Chondrocyte (in vitro differentiated cells): ENCODE data around the gene JCHAIN. TPM values are rescaled to one million over a fixed set of nuclear protein-coding genes. Genes with fewer than 3 reads are reported as not detected.
"Not testable (repeated sequence)": the region's sequence is repeated elsewhere in the genome, so short reads cannot be mapped to it uniquely, and the experiment has no call there.

ENCODE experiments used
- DNase-seq: peaks from one replicate; pipeline ENCODE4 v3.0.0; 2021; ENCODE audit warnings: mixed read lengths, low spot score
- H3K27ac Mint-ChIP-seq: one replicate; pipeline ENCODE4 v1.8.0; 2021; ENCODE audit warnings: mild to moderate bottlenecking, moderate library complexity, mixed read lengths; ENCODE audit not compliant: unreplicated experiment
- H3K27me3 Mint-ChIP-seq: 2 replicates; pipeline ENCODE4 v1.8.0; 2021; ENCODE audit warnings: low read depth, mixed read lengths
- H3K36me3 Mint-ChIP-seq: 2 replicates; pipeline ENCODE4 v1.8.0; 2021; ENCODE audit warnings: low read depth, mixed read lengths
- H3K4me1 Mint-ChIP-seq: 2 replicates; pipeline ENCODE4 v1.8.0; 2021; ENCODE audit warnings: low read depth, mild to moderate bottlenecking, mixed read lengths
- H3K4me3 Mint-ChIP-seq: one replicate; pipeline ENCODE4 v1.8.0; 2021; ENCODE audit warnings: mild to moderate bottlenecking, moderate library complexity, mixed read lengths; ENCODE audit not compliant: unreplicated experiment
- H3K9me3 Mint-ChIP-seq: 2 replicates; pipeline ENCODE4 v1.8.0; 2021; ENCODE audit warnings: low read depth, mixed read lengths
- CTCF ChIP-seq: fragments of 200-600 bp; sonication (generic); IDR thresholded peaks from 2 replicates; pipeline ENCODE4 v1.5.0; 2021; ENCODE audit warnings: antibody characterized with exemption, mild to moderate bottlenecking, moderate library complexity
- total RNA-seq: library from RNA; stranded (reverse); gene quantifications from 3 replicates; pipeline ENCODE4 v1.2.1, GENCODE V29; 2021

JCHAIN gene
- total RNA-seq, 1 donor from 2014 or later = not detected

DNA sequence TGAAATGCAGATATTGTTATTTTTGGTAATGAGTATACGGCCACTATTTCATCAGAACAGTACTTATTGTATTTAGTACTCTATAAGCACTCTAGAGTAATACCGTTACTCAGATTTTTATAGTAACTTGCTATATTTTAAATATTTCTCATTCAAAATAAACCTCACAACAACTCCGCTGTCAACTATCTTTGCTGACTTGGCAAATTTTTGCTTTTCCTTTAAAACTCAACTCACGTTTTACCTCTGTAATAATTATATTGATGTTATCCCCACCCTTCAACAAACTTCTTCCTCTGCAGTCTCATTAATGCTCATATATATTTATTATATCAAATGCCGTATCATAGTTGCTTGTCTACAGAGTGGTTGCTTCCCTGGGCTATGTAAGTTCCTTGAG is 9.0 kb downstream of the JCHAIN start:
- no peak overlapping the region for H3K4me3 Mint-ChIP-seq
- H3K36me3 Mint-ChIP-seq = no peaks in the 10 kb centered on the region
- no peaks in the 10 kb centered on the region for H3K4me1 Mint-ChIP-seq
- TF ChIP-seq CTCF = no peak
- H3K27me3 Mint-ChIP-seq = peaks cover 29% of the 10 kb centered on the region
- no peak overlapping the region for H3K27ac Mint-ChIP-seq
- no peaks in the 10 kb centered on the region for H3K9me3 Mint-ChIP-seq
- no peak for DNase-seq

DNA sequence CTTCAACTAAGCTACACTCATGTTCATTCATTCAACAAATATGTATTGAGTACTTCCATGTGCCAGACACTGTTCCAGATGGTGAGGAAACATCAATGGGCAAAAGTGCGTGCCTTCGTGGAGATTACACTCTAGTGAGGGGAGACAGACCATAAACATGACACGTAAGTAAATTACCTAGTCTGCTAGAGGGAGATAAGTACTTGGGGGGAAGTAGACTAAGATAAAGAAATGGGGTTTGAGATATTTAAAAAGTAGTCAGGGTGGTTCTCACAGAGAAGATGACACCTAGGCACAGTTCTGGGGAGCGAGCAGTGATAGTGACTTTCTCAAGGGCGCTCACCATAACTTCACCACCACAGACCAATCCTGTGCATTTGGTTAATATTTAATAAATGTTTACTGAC is 11.7 kb downstream of the JCHAIN start:
- no peaks in the 10 kb centered on the region for H3K36me3 Mint-ChIP-seq
- TF ChIP-seq CTCF = no peak
- H3K27me3 Mint-ChIP-seq = peaks cover 27% of the 10 kb centered on the region
- H3K27ac Mint-ChIP-seq = no peak overlapping the region
- H3K9me3 Mint-ChIP-seq = no peaks in the 10 kb centered on the region
- DNase-seq = no peak
- no peak overlapping the region for H3K4me3 Mint-ChIP-seq
- H3K4me1 Mint-ChIP-seq = no peaks in the 10 kb centered on the region

GRCh38 chr4:70651864-70652506 is 14.3 kb downstream of the JCHAIN start:
- Mint-ChIP-seq H3K4me3 (no peak overlapping the region), H3K36me3 (no peaks in the 10 kb centered on the region), H3K4me1 (no peaks in the 10 kb centered on the region), H3K9me3 (no peaks in the 10 kb centered on the region), H3K27ac (no peak overlapping the region), H3K27me3 (peaks cover 12% of the 10 kb centered on the region)
- no peak for DNase-seq
- TF ChIP-seq CTCF = peak; percentile 89

DNA sequence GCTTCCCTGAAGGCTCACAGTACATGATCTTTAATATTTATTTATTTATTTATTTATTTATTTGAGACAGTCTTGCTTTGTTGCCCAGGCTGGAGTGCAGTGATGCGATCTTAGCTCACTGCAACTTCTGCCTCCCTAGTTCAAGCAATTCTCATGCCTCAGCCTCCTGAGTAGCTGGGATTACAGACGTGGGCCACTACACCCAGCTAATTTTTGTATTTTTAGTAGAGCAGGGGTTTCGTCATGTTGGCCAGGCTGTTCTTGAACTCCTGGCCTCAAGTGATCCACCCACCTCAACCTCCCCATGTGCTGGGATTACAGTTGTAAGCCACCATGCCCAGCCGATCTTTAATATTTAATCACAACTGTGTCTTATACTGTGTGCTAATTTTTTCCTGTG is 15.6 kb downstream of the JCHAIN start:
- peaks cover 11% of the 10 kb centered on the region for H3K27me3 Mint-ChIP-seq
- H3K4me3 Mint-ChIP-seq, H3K4me1 Mint-ChIP-seq, H3K36me3 Mint-ChIP-seq, H3K27ac Mint-ChIP-seq, DNase-seq, H3K9me3 Mint-ChIP-seq: not testable (repeated sequence)

GRCh38 chr4:70640192-70640591 is 26.1 kb downstream of the JCHAIN start:
- H3K27me3 Mint-ChIP-seq = no peaks in the 10 kb centered on the region

More at GRCh38 chr4:70640192-70640591, 26.1 kb downstream of the JCHAIN start:
- no peak for DNase-seq
- no peak for TF ChIP-seq CTCF
- H3K9me3 Mint-ChIP-seq = no peaks in the 10 kb centered on the region
- H3K27ac Mint-ChIP-seq = no peak overlapping the region
- no peak overlapping the region for H3K4me3 Mint-ChIP-seq
- H3K4me1 Mint-ChIP-seq = peaks cover 3% of the 10 kb centered on the region
- no peaks in the 10 kb centered on the region for H3K36me3 Mint-ChIP-seq
